CD4-positive, alpha-beta T cell treated with Interleukin-21 for 1 hour (primary cell): ENCODE data around the gene PAGE2B.
"Not testable (repeated sequence)": the region's sequence is repeated elsewhere in the genome, so short reads cannot be mapped to it uniquely, and the experiment has no call there.

Experiments used
- DNase-seq: peaks from one replicate; pipeline ENCODE4 v3.0.0-alpha.2; 2020

The PAGE2B gene

GRCh38 chrX:55111578-55112254 is 36.9 kb downstream of the PAGE2B start:
- DNase-seq: no peak

GRCh38 chrX:55116589-55116988 is 41.8 kb downstream of the PAGE2B start:
- DNase-seq: not testable (repeated sequence)

DNA sequence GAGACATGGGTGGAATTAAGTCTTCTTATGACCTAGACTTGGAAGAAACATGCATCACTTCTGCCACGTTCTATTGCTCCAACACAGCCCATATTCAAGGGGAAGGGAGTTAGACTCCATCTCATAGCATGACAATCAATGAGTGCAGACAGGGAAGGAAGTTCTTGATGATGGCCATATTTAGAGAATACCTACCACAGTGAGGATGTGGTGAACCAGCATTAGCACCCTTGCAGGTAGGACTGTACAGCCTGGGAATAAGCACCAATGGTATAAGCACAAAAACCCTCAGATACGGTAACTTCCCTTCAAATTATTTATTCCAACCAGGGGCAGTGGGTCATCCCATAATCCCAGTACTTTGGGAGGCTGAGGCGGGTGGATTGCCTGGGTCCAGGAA is 43.7 kb downstream of the PAGE2B start:
- DNase-seq: peak; percentile 24

GRCh38 chrX:55119271-55119670 is 44.4 kb downstream of the PAGE2B start:
- DNase-seq: no peak

DNA sequence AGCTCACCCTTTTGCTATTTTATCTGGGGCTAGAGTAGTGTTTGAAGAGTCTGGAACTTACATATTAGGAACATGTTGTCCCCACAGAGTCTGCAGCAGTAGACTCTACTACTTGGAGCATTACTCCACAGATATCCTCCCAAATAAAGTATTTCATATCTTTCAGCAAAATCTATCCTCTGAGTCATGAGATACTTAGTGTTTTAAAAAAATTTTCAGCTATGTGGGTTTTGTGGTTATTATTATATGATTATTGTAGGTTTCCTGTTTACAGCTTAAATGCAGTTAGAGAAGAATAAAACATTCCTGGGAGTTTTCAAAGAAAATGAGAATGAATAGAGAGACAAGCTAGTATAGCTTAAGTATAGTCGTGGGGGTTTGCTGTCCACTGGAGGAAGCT is 44.9 kb downstream of the PAGE2B start:
- DNase-seq: no peak

GRCh38 chrX:55120761-55121358 is 46.0 kb downstream of the PAGE2B start:
- DNase-seq: no peak

DNA sequence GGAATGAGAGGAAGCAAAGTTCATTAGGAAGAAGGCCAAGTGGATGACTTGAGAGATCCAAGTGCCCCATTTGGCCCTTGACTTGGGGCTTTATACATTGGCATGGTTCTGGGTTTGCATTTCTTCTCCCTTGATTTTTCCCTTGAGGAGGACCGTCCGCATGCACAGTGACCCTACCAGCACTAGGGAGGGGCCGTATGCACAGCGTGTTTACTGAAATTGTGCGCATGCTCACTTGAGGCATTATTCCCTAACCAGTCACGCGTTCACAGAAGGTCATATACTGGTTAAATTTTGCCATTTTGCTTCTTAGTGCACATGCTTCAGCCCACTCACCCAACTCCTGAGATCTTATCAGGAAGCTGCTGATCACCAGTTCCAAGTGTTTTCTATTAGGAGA is 49.1 kb downstream of the PAGE2B start:
- no peak for DNase-seq

GRCh38 chrX:55127692-55128091 is 52.9 kb downstream of the PAGE2B start:
- no peak for DNase-seq
